Upper lobe of left lung (tissue), 6 donors: Measurements from ENCODE around the gene SNRPA. TPM values are rescaled to one million over a fixed set of nuclear protein-coding genes. Genes with fewer than 3 reads are reported as not detected.
A peak's percentile ranks its signal among the peaks of the same experiment; 100 is the strongest.
"Not testable (repeated sequence)": the region's sequence is repeated elsewhere in the genome, so short reads cannot be mapped to it uniquely, and the experiment has no call there.

Experiments used
- ATAC-seq, 2 donors: fragments of 200-7000 bp; cut with Tn5 transposase; one replicate each; pipeline ENCODE4 v1.9.1; 2022; ENCODE audit warnings: mild to moderate bottlenecking in 2 of 2, moderate library complexity in 2 of 2; ENCODE audit not compliant: low FRiP score in 2 of 2
- DNase-seq, 2 donors: peaks; one replicate each; pipeline ENCODE4 v3.0.0-alpha.2; 2019 to 2020
- H3K27ac ChIP-seq, 4 donors: fragments of 200-600 bp; sonication (generic); one replicate each; pipeline ENCODE4 v1.5.1; 2016 to 2019
- H3K27me3 ChIP-seq, 4 donors: fragments of 200-600 bp; sonication (generic); one replicate each; pipeline ENCODE4 v1.5.1; 2017 to 2019
- H3K36me3 ChIP-seq, 4 donors: fragments of 200-600 bp; sonication (generic); one replicate each; pipeline ENCODE4 v1.5.1; 2016 to 2019
- H3K4me1 ChIP-seq, 4 donors: fragments of 200-600 bp; sonication (generic); one replicate each; pipeline ENCODE4 v1.5.1; 2018 to 2019
- H3K4me3 ChIP-seq, 4 donors: fragments of 200-600 bp; sonication (generic); one replicate each; pipeline ENCODE4 v1.5.1; 2017 to 2019; ENCODE audit warnings: mild to moderate bottlenecking in 2 of 4, moderate library complexity in 1 of 4
- H3K9me3 ChIP-seq, 4 donors: fragments of 200-600 bp; sonication (generic); one replicate each; pipeline ENCODE4 v1.5.1; 2018 to 2019
- EP300 ChIP-seq, 4 donors: sonication (generic); formaldehyde crosslinking; IDR thresholded peaks; one replicate each; pipeline ENCODE4 v1.5.1; 2017; ENCODE audit warnings: antibody characterized with exemption in 4 of 4, control low read depth in 2 of 4
- POLR2A ChIP-seq, 4 donors: fragments of 450-650 bp; IDR thresholded peaks; one replicate each; pipeline ENCODE4 v1.5.1; 2016 to 2017; ENCODE audit warnings: antibody characterized with exemption in 4 of 4, mild to moderate bottlenecking in 2 of 4
- POLR2AphosphoS5 ChIP-seq, 2 donors: sonication (generic); formaldehyde crosslinking; IDR thresholded peaks; one replicate each; pipeline ENCODE4 v1.5.1; 2017; ENCODE audit warnings: antibody characterized with exemption in 2 of 2
- WGBS, 2 donors: methylation state at CpG; one replicate each; pipeline ENCODE4 v1.1.5; 2017 to 2018; 5-methylcytosine and 5-hydroxymethylcytosine counted together
- total RNA-seq, 6 donors: library from RNA; depleted of rRNA in 4 of 6; stranded (reverse); fragments of >200 nt in 4 of 6; gene quantifications; one replicate each; pipeline versions ENCODE4 v1.1.0 to v1.2.1, GENCODE V29; 2016 to 2021
- TF ChIP-seq, protein P1 (sequence below), 6 experiments: fragments of 450-650 bp in 4 of 6; fragments of 200-600 bp in 2 of 6; sonication (generic) in 2 of 6; IDR thresholded peaks; one replicate each; pipeline ENCODE4 v1.5.1; 2016 to 2019; ENCODE audit warnings: antibody characterized with exemption in 6 of 6
- donor health status: DM: no; HTN: no; CAD: no; lungs with moderate emphysema.
- donor health status: DM: no; HTN: yes; CAD: no; lungs with severe emphysema.

Gene SNRPA
- total RNA-seq, 6 donors from 2014 or later = 32.4 to 90.1 (median 55.3) TPM

DNA sequence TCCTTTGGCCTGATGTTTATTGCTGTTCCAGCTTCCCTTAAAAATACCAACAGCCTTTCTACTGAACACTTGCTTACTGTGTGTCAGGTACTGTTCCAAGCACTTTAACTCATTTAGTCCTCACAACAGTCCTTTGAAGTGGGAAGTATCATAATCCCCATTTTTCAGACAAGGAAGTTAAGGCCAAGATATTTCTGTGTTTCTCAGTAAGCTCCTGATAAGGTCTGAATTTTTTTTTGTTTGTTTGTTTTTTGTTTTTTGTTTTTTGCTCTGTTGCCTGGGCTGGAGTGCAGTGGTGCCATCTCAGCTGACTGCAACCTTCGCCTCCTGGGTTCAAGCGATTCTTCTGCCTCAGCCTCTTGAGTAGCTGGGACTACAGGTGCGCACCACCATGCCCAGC is 7.5 kb downstream of the SNRPA start:
- no peaks in the 10 kb centered on the region for H3K9me3 ChIP-seq
- no peak for ATAC-seq
- no peak overlapping the region for H3K4me3 ChIP-seq
- 96% methylated on average over 3 of the region's 3 CpGs for WGBS, 2 donors
- H3K4me1 ChIP-seq = peaks cover 34 to 42% (median 37%) of the 10 kb centered on the region in 4 donors
- no peaks in the 10 kb centered on the region for H3K27me3 ChIP-seq
- H3K27ac ChIP-seq = no peak overlapping the region
- DNase-seq = no peak
- TF ChIP-seq EP300 (IDR thresholded peaks at IDR 0.05) = no peak
- TF ChIP-seq POLR2AphosphoS5 (IDR thresholded peaks at IDR 0.05) = no peak
- TF ChIP-seq, protein P1, sequence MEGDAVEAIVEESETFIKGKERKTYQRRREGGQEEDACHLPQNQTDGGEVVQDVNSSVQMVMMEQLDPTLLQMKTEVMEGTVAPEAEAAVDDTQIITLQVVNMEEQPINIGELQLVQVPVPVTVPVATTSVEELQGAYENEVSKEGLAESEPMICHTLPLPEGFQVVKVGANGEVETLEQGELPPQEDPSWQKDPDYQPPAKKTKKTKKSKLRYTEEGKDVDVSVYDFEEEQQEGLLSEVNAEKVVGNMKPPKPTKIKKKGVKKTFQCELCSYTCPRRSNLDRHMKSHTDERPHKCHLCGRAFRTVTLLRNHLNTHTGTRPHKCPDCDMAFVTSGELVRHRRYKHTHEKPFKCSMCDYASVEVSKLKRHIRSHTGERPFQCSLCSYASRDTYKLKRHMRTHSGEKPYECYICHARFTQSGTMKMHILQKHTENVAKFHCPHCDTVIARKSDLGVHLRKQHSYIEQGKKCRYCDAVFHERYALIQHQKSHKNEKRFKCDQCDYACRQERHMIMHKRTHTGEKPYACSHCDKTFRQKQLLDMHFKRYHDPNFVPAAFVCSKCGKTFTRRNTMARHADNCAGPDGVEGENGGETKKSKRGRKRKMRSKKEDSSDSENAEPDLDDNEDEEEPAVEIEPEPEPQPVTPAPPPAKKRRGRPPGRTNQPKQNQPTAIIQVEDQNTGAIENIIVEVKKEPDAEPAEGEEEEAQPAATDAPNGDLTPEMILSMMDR (IDR thresholded peaks at IDR 0.05) = no peak
- H3K36me3 ChIP-seq = peaks cover 38 to 80% (median 62%) of the 10 kb centered on the region in 4 donors

DNA sequence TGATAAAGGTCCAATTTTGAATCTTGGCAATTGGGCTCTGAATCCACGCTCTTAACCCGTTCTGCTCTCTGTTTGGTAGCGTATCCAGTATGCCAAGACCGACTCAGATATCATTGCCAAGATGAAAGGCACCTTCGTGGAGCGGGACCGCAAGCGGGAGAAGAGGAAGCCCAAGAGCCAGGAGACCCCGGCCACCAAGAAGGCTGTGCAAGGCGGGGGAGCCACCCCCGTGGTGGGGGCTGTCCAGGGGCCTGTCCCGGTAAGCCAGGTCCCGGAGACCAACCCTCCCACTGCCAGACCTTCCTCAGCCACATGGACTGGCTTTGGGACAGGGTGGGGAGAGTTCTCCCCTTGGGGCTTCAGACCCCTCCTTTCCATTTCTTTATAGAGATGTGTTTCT is 8.3 kb downstream of the SNRPA start:
- Histone ChIP-seq H3K36me3 (peaks cover 43 to 85% (median 71%) of the 10 kb centered on the region in 4 donors), H3K4me3 (no peak overlapping the region), H3K27me3 (no peaks in the 10 kb centered on the region), H3K27ac (no peak overlapping the region), H3K4me1 (peaks cover 26 to 35% (median 28%) of the 10 kb centered on the region in 4 donors), H3K9me3 (no peaks in the 10 kb centered on the region)
- TF ChIP-seq, protein P1 (IDR thresholded peaks at IDR 0.05) = no peak
- TF ChIP-seq EP300 (IDR thresholded peaks at IDR 0.05) = no peak
- DNase-seq = no peak
- WGBS, 2 donors = 95 to 98% methylated on average over 12 to 13 of the region's 13 CpGs
- no peak for ATAC-seq

DNA sequence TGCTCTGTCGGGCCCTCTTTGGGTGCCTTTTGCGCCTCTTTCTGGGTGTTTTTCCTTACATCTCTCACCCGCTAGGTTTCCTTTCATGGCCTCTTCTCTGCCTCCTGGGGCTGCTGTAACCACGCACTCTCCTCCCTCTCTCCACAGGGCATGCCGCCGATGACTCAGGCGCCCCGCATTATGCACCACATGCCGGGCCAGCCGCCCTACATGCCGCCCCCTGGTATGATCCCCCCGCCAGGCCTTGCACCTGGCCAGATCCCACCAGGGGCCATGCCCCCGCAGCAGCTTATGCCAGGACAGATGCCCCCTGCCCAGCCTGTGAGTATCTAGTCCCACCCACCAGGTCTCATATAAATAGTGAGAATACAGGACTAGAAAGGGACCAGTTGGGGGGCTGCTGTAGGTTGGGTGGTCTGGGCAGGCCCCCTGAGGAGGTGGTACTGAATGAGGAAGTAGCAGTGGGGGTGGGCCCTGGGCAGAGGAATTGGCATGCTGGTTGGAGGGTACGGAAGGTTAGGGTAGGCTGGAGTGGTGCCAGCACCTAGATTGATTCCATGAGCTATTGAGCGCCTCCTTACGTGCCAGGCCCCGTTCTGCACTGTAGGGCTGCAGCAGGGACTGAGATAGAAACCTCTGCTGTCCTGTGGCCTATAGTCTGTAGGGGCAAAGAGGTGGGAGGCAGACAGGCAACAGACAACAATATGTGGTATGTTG is 11.9 kb downstream of the SNRPA start:
- H3K4me3 ChIP-seq = no peak overlapping the region
- 92 to 93% methylated on average over 17 of the region's 17 CpGs for WGBS, 2 donors
- no peak for TF ChIP-seq POLR2A (IDR thresholded peaks at IDR 0.05)
- no peak for TF ChIP-seq POLR2AphosphoS5 (IDR thresholded peaks at IDR 0.05)
- TF ChIP-seq, protein P1 (IDR thresholded peaks at IDR 0.05) = no peak
- TF ChIP-seq EP300 (IDR thresholded peaks at IDR 0.05) = no peak
- peaks cover 55 to 94% (median 89%) of the 10 kb centered on the region in 4 donors for H3K36me3 ChIP-seq
- H3K27ac ChIP-seq = peak overlapping the region in 1 of 4 donors; percentile 27
- H3K4me1 ChIP-seq = peaks cover 0 to 7% (median 0%) of the 10 kb centered on the region in 4 donors
- no peaks in the 10 kb centered on the region for H3K27me3 ChIP-seq
- H3K9me3 ChIP-seq = no peaks in the 10 kb centered on the region
- DNase-seq = no peak
- no peak for ATAC-seq

DNA sequence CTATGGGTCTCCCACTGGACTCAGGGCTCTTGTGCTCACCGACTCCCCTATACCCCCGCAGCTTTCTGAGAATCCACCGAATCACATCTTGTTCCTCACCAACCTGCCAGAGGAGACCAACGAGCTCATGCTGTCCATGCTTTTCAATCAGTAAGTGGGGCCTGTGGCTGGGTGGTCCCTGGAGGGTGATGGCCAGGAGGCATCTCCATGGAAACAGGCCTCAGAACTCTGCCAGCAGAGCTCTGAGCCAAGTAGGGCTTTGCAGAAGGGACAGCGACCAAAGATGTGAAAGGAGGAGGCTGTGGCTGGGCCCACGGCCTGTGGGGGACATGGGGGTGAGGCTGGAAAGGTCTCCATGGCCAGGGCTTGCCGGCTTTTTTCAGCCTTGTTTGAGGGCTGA is 12.5 kb downstream of the SNRPA start:
- WGBS, 2 donors = 92 to 99% methylated on average over 7 of the region's 7 CpGs
- Histone ChIP-seq H3K9me3 (no peaks in the 10 kb centered on the region), H3K4me1 (peaks cover 0 to 7% (median 0%) of the 10 kb centered on the region in 4 donors), H3K27ac (no peak overlapping the region), H3K27me3 (no peaks in the 10 kb centered on the region), H3K36me3 (peaks cover 53 to 87% (median 83%) of the 10 kb centered on the region in 4 donors), H3K4me3 (no peak overlapping the region)
- TF ChIP-seq POLR2AphosphoS5 (IDR thresholded peaks at IDR 0.05) = no peak
- TF ChIP-seq POLR2A (IDR thresholded peaks at IDR 0.05) = no peak
- no peak for TF ChIP-seq EP300 (IDR thresholded peaks at IDR 0.05)
- TF ChIP-seq, protein P1 (IDR thresholded peaks at IDR 0.05) = no peak
- no peak for ATAC-seq
- no peak for DNase-seq

DNA sequence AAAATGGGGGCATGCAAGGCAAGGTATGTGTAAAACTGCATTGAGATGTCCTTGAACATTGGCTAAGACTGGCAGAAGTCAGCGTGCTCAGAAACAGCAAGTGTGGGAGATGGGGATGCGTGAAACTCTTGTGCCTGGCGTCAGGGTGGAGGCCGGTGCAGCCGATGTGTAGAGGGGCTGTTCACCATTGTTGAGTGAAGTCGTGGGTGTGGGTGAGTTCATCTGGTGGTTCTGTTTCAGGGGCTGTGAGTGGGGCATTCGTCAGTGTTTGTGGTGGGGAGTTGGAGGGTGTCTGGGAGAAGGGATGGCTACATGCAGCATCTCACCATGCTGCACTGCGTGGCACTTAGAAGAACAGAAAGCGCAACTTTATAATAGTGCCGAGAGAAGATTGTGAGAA is 13.0 kb downstream of the SNRPA start:
- no peak for TF ChIP-seq POLR2AphosphoS5 (IDR thresholded peaks at IDR 0.05)
- TF ChIP-seq POLR2A (IDR thresholded peaks at IDR 0.05) = no peak
- TF ChIP-seq, protein P1 (IDR thresholded peaks at IDR 0.05) = no peak
- no peak for TF ChIP-seq EP300 (IDR thresholded peaks at IDR 0.05)
- WGBS, 2 donors = 86% methylated on average over 10 of the region's 10 CpGs
- ATAC-seq = no peak

DNA sequence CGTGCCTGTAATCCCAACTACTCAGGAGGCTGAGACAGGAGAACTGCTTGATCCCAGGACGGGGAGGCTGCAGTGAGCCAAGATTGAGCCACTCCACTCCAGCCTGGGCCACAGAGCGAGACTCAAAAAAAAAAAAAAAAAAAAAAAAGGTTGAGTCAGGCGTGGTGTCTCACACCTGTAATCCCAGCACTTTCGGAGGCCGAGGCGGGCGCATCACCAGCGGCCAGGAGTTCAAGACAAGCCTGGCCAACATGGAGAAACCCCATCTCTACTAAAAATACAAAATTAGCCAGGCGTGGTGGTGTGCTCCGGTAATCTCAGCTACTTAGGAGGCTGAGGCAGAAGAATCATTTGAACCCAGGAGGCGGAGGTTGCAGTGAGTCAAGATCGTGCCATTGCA is 15.4 kb downstream of the SNRPA start:
- H3K27ac ChIP-seq, DNase-seq, ATAC-seq, H3K4me1 ChIP-seq, H3K4me3 ChIP-seq, H3K9me3 ChIP-seq, H3K27me3 ChIP-seq: not testable (repeated sequence)
- WGBS, 2 donors = 95 to 96% methylated on average over 13 of the region's 13 CpGs
- peaks cover 36 to 60% (median 56%) of the 10 kb centered on the region in 4 donors for H3K36me3 ChIP-seq

More for the DNA sequence above, 13.0 kb downstream of the SNRPA start:
- Histone ChIP-seq H3K27me3 (no peaks in the 10 kb centered on the region), H3K9me3 (no peaks in the 10 kb centered on the region), H3K4me3 (no peak overlapping the region), H3K27ac (no peak overlapping the region), H3K4me1 (peaks cover 0 to 7% (median 0%) of the 10 kb centered on the region in 4 donors), H3K36me3 (peaks cover 51 to 83% (median 79%) of the 10 kb centered on the region in 4 donors)
- DNase-seq = no peak
